A549 (cell line): ENCODE measurements around the gene SMIM29.

Experiments
- CBX2 ChIP-seq: fragments of 200-600 bp; sonication (generic); IDR thresholded peaks from 2 replicates; pipeline ENCODE4 v1.6.1; 2016; ENCODE audit warnings: low read depth, mild to moderate bottlenecking, borderline replicate concordance
- CHD2 ChIP-seq: fragments of 150-350 bp; IDR thresholded peaks from 2 replicates; pipeline ENCODE4 v1.6.1; 2014; ENCODE audit warnings: low read length; ENCODE audit not compliant: partially characterized antibody
- CTCF ChIP-seq: fragments of >200 bp; sonication (Bioruptor Twin); formaldehyde crosslinking; IDR thresholded peaks from 3 replicates; pipeline ENCODE4 v1.5.1; 2016
- EP300 ChIP-seq, 2 experiments: fragments of >200 bp; sonication (Bioruptor Twin); formaldehyde crosslinking; IDR thresholded peaks; 2 replicates in 1 of 2; 3 replicates in 1 of 2; pipeline ENCODE4 v1.6.1; 2016 to 2017
- GATA3 ChIP-seq: IDR thresholded peaks from 2 replicates; pipeline ENCODE4 v1.6.1; 2012; ENCODE audit warnings: borderline replicate concordance
- HOXA7 ChIP-seq: fragments of 250-450 bp; sonication (Bioruptor Pico); IDR thresholded peaks from 2 replicates; pipeline ENCODE4 v1.5.0; 2020; ENCODE audit warnings: mild to moderate bottlenecking, moderate library complexity
- JUN ChIP-seq, 2 experiments: fragments of >200 bp; sonication (Bioruptor Twin); formaldehyde crosslinking; IDR thresholded peaks; 2 replicates in 1 of 2; 3 replicates in 1 of 2; pipeline ENCODE4 v1.6.1; 2016 to 2017
- PHF8 ChIP-seq: fragments of 200-600 bp; sonication (generic); IDR thresholded peaks from 2 replicates; pipeline ENCODE4 v1.6.1; 2016; ENCODE audit warnings: low read depth, mild to moderate bottlenecking, antibody characterized with exemption, moderate library complexity, borderline replicate concordance
- POLR2A ChIP-seq: IDR thresholded peaks from 2 replicates; pipeline ENCODE4 v1.6.1; 2012; ENCODE audit warnings: mild to moderate bottlenecking, low read length
- RAD21 ChIP-seq, 2 experiments: fragments of >200 bp in 1 of 2; sonication (Bioruptor Twin) in 1 of 2; formaldehyde crosslinking in 1 of 2; IDR thresholded peaks in 1 of 2; conservative IDR thresholded peaks in 1 of 2; 2 replicates in 1 of 2; 3 replicates in 1 of 2; pipeline ENCODE4 v1.6.1; 2012 to 2018; ENCODE audit warnings: inconsistent platforms in 1 of 2
- RFX5 ChIP-seq: fragments of 450-650 bp; IDR thresholded peaks from 2 replicates; pipeline ENCODE4 v1.7.1; 2014; ENCODE audit warnings: antibody characterized with exemption, mild to moderate bottlenecking, moderate library complexity
- SMC3 ChIP-seq: fragments of >200 bp; sonication (Bioruptor Twin); formaldehyde crosslinking; IDR thresholded peaks from 3 replicates; pipeline ENCODE4 v1.6.1; 2018; ENCODE audit warnings: inconsistent platforms

GRCh38 chr6:34260576-34261267 lies 11.9 kb upstream of the SMIM29 start:
- TF ChIP-seq EP300 (IDR thresholded peaks at IDR 0.05) (no peak), CTCF (no peak), PHF8 (no peak), RAD21 (conservative IDR thresholded peaks at IDR 0.05 in 1 of 2, IDR thresholded peaks at IDR 0.05 in 1 of 2) (no peak), POLR2A (no peak), RFX5 (no peak), SMC3 (no peak), HOXA7 (CRISPR knock-in tag) (no peak), JUN (IDR thresholded peaks at IDR 0.05) (no peak), CBX2 (no peak), GATA3 (no peak), CHD2 (no peak)
